Esophagus squamous epithelium (tissue), 5 donors: ENCODE data around the gene MCUB. TPM values are rescaled to one million over a fixed set of nuclear protein-coding genes. Genes with fewer than 3 reads are reported as not detected.
"Not testable (repeated sequence)": the region's sequence is repeated elsewhere in the genome, so short reads cannot be mapped to it uniquely, and the experiment has no call there.

Experiments
- DNase-seq: peaks from one replicate; lab custom pipeline; 2025; lab: John Stamatoyannopoulos, UW
- H3K27ac ChIP-seq, 4 donors: fragments of 200-600 bp; sonication (generic); one replicate each; pipeline ENCODE4 v1.5.1; 2016 to 2019; ENCODE audit warnings: mild to moderate bottlenecking in 1 of 4
- H3K27me3 ChIP-seq, 4 donors: fragments of 200-600 bp; sonication (generic); 1 replicate in 3 of 4; 2 replicates in 1 of 4; pipeline versions ENCODE4 v1.5.1 to v1.6.0; 2017 to 2021; ENCODE audit warnings: antibody characterized with exemption in 1 of 4
- H3K36me3 ChIP-seq, 3 donors: fragments of 200-600 bp; sonication (generic); one replicate each; pipeline ENCODE4 v1.5.1; 2016 to 2019
- H3K4me1 ChIP-seq, 3 donors: fragments of 200-600 bp; sonication (generic); one replicate each; pipeline ENCODE4 v1.5.1; 2017 to 2019
- H3K4me3 ChIP-seq, 4 donors: fragments of 200-600 bp; sonication (generic); 1 replicate in 3 of 4; 2 replicates in 1 of 4; pipeline ENCODE4 v1.5.1; 2016 to 2019; ENCODE audit warnings: mild to moderate bottlenecking in 2 of 4, moderate library complexity in 1 of 4
- H3K9me3 ChIP-seq, 3 donors: fragments of 200-600 bp; sonication (generic); one replicate each; pipeline ENCODE4 v1.5.1; 2016 to 2019
- CTCF ChIP-seq, 6 experiments: fragments of 450-650 bp in 4 of 6; fragments of 200-600 bp in 2 of 6; sonication (generic) in 2 of 6; IDR thresholded peaks; one replicate each; pipeline ENCODE4 v1.5.1; 2016 to 2019; ENCODE audit warnings: antibody characterized with exemption in 6 of 6, mild to moderate bottlenecking in 4 of 6, moderate library complexity in 4 of 6
- POLR2A ChIP-seq, 4 donors: fragments of 450-650 bp; IDR thresholded peaks; one replicate each; pipeline ENCODE4 v1.6.1; 2017; ENCODE audit warnings: antibody characterized with exemption in 4 of 4, mild to moderate bottlenecking in 4 of 4, moderate library complexity in 3 of 4
- WGBS, 2 donors: methylation state at CpG; one replicate each; pipeline ENCODE4 v1.1.5; 2018; 5-methylcytosine and 5-hydroxymethylcytosine counted together
- intact Hi-C: fragments of 100-400 bp; cut with DNase I; formaldehyde crosslinking; loops from one replicate; pipeline ENCODE4 v1.15.0; 2022
- total RNA-seq, 4 donors: library from RNA; depleted of rRNA; stranded (reverse); fragments of >200 nt; gene quantifications; one replicate each; pipeline ENCODE4 v1.1.0, GENCODE V29; 2016
- donor health status: DM: yes; HTN: yes; CAD: no.

Gene MCUB
- total RNA-seq, 4 donors from 2014 or later, result 18.7 to 34.5 (median 22.2) TPM

GRCh38 chr4:109574931-109575804, 15.1 kb downstream of the MCUB start:
- H3K4me3 ChIP-seq, result no peak overlapping the region
- H3K27me3 ChIP-seq, result no peaks in the 10 kb centered on the region
- peaks cover 0 to 5% (median 0%) of the 10 kb centered on the region in 3 donors for H3K4me1 ChIP-seq
- intact Hi-C loops, result no loop called here
- H3K27ac ChIP-seq, result no peak overlapping the region
- no peak for TF ChIP-seq POLR2A (IDR thresholded peaks at IDR 0.05)
- TF ChIP-seq CTCF (IDR thresholded peaks at IDR 0.05), result no peak
- no peaks in the 10 kb centered on the region for H3K9me3 ChIP-seq
- DNase-seq, result no peak
- H3K36me3 ChIP-seq, result no peaks in the 10 kb centered on the region
- 79 to 86% methylated on average over 7 of the region's 7 CpGs for WGBS, 2 donors

- no peaks in the 10 kb centered on the region for H3K27me3 ChIP-seq
- 72 to 80% methylated on average over 2 of the region's 2 CpGs for WGBS, 2 donors
- H3K9me3 ChIP-seq, result no peaks in the 10 kb centered on the region
- TF ChIP-seq POLR2A (IDR thresholded peaks at IDR 0.05) (no peak), CTCF (IDR thresholded peaks at IDR 0.05) (no peak)
- peaks cover 0 to 5% (median 0%) of the 10 kb centered on the region in 3 donors for H3K4me1 ChIP-seq
- H3K27ac ChIP-seq, result no peak overlapping the region
- H3K36me3 ChIP-seq, result no peaks in the 10 kb centered on the region
- DNase-seq, result no peak
- intact Hi-C loops, result no loop called here
- no peak overlapping the region for H3K4me3 ChIP-seq
Observed at GRCh38 chr4:109576462-109576861, 16.4 kb downstream of the MCUB start.

DNA sequence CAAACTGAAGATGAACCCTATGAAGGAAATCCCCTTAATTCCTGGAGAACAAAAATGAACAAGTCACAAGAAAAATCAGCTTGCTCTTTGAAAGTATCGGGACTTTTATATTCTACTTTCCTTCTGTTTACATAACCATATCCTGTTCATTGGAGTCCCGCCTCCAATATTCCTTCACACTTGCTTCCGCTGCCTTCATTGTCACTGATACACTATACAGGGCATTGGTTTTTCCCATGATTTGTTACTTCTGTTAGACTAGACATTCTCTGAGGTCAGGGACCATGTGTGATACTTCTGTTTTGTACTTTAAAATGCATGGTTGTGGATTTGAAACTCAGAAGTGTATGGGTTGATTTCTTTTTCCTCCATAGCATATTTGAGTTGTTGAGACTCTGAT, 18.8 kb downstream of the MCUB start:
- Histone ChIP-seq H3K36me3 (no peaks in the 10 kb centered on the region), H3K4me1 (peaks cover 0 to 4% (median 0%) of the 10 kb centered on the region in 3 donors), H3K27me3 (no peaks in the 10 kb centered on the region), H3K4me3 (no peak overlapping the region), H3K27ac (no peak overlapping the region), H3K9me3 (no peaks in the 10 kb centered on the region)
- no peak for TF ChIP-seq CTCF (IDR thresholded peaks at IDR 0.05)
- TF ChIP-seq POLR2A (IDR thresholded peaks at IDR 0.05), result no peak
- no peak for DNase-seq
- WGBS, 2 donors, result 63 to 76% methylated on average over 3 of the region's 3 CpGs
- intact Hi-C loops, result no loop called here

DNA sequence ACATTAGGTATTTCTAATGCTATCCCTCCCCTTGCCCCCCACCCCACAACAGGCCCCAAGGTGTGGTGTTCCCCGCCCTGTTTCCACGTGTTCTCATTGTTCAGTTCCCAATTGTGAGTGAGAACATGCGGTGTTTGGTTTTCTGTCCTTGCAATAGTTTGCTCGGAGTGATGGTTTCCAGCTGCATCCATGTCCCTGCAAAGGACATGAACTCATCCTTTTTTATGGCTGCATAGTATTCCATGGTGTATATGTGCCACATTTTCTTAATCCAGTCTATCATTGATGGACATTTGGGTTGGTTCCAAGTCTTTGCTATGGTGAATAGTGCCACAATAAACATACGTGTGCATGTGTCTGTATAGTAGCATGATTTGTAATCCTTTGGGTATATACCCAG, 20.0 kb downstream of the MCUB start:
- H3K9me3 ChIP-seq, H3K4me1 ChIP-seq, H3K27me3 ChIP-seq, intact Hi-C loops, H3K27ac ChIP-seq, DNase-seq, H3K36me3 ChIP-seq, H3K4me3 ChIP-seq: not testable (repeated sequence)
- WGBS, 2 donors, result 90 to 96% methylated on average over 3 to 4 of the region's 5 CpGs

DNA sequence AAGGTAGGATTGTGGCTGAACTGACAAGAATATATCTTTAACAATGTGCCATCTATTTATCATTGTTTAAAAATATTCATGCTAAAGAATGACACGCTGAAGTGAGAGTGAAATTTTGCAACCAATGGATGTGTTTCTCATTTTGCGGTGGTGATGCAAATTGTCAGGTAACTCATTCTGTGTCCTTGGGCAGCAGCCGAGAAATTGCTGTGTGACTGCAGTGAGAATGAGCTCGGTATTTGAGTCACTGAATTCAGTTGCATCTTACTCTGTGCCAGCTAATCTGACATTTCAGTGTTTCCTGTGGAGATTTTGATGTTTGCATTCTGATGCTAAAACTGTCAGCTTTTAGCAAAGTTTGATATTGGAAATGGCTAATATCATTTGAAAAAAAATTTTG, 28.1 kb downstream of the MCUB start:
- Histone ChIP-seq H3K9me3 (no peaks in the 10 kb centered on the region), H3K4me3 (no peak overlapping the region), H3K27ac (no peak overlapping the region), H3K36me3 (no peaks in the 10 kb centered on the region), H3K4me1 (peaks cover 3 to 17% (median 9%) of the 10 kb centered on the region in 3 donors), H3K27me3 (no peaks in the 10 kb centered on the region)
- intact Hi-C loops, result no loop called here
- DNase-seq, result no peak
- WGBS, 2 donors, result 63% methylated on average over 4 of the region's 4 CpGs
- TF ChIP-seq POLR2A (IDR thresholded peaks at IDR 0.05), result no peak
- TF ChIP-seq CTCF (IDR thresholded peaks at IDR 0.05), result no peak
